Adrenal gland (tissue), 12 donors: ENCODE measurements around the gene CWC15. TPM values are rescaled to one million over a fixed set of nuclear protein-coding genes. Genes with fewer than 3 reads are reported as not detected.

Experiments used
- DNase-seq, 7 donors: peaks; one replicate each; pipeline ENCODE4 v3.0.0-alpha.2; 2019 to 2020
- H3K27ac ChIP-seq, 5 donors: fragments of 200-600 bp; sonication (generic) in 4 of 5; 1 replicate in 3 of 5; 2 replicates in 2 of 5; pipeline versions ENCODE4 v1.5.1 to v1.8.0; 2016 to 2020; ENCODE audit warnings: mild to moderate bottlenecking in 1 of 5
- H3K27me3 ChIP-seq: fragments of 200-600 bp; 2 replicates; pipeline ENCODE4 v1.8.0; 2021
- H3K36me3 ChIP-seq, 2 donors: fragments of 200-600 bp; replicated peaks in 1 of 2; 1 replicate in 1 of 2; 2 replicates in 1 of 2; pipeline versions ENCODE4 v1.5.1 to v1.8.0; 2018 to 2022
- H3K4me1 ChIP-seq, 2 donors: fragments of 200-600 bp; replicated peaks in 1 of 2; 1 replicate in 1 of 2; 2 replicates in 1 of 2; pipeline versions ENCODE4 v1.5.1 to v1.8.0; 2018 to 2021
- H3K4me3 ChIP-seq, 4 donors: fragments of 200-600 bp; sonication (generic) in 3 of 4; one replicate each; pipeline ENCODE4 v1.5.1; 2016 to 2018
- H3K9me3 ChIP-seq, 3 donors: fragments of 200-600 bp; sonication (generic) in 1 of 3; replicated peaks in 1 of 3; 1 replicate in 2 of 3; 2 replicates in 1 of 3; pipeline versions ENCODE4 v1.5.1 to v1.8.0; 2016 to 2021
- CTCF ChIP-seq, 6 experiments: fragments of 450-650 bp in 4 of 6; fragments of 200-600 bp in 2 of 6; sonication (generic) in 1 of 6; IDR thresholded peaks; 1 replicate in 5 of 6; 2 replicates in 1 of 6; pipeline versions ENCODE4 v1.5.1 to v1.8.0; 2016 to 2021; ENCODE audit warnings: antibody characterized with exemption in 6 of 6, mild to moderate bottlenecking in 2 of 6, moderate library complexity in 1 of 6
- POLR2A ChIP-seq, 2 donors: fragments of 450-650 bp; IDR thresholded peaks; one replicate each; pipeline ENCODE4 v1.6.1; 2017; ENCODE audit warnings: antibody characterized with exemption in 2 of 2, mild to moderate bottlenecking in 2 of 2, moderate library complexity in 1 of 2
- WGBS, 4 donors: extraction: QIAGEN DNeasy Blood & Tissue Kit in 2 of 4; methylation state at CpG; one replicate each; pipeline versions ENCODE4 v1.1.5 to v1.1.7; 2013 to 2017; 5-methylcytosine and 5-hydroxymethylcytosine counted together
- intact Hi-C, 2 donors: fragments of 100-400 bp; cut with DNase I; formaldehyde crosslinking; loops; one replicate each; pipeline versions ENCODE4 v1.14.1 to v1.15.0; 2022 to 2023
- polyA plus RNA-seq, 3 donors: library from polyadenylated mRNA; stranded (reverse); fragments of 200-250 nt in 2 of 3; fragments of 350-450 nt in 1 of 3; fragmentation: Illumina TruSeq in 1 of 3; extraction: RNeasy Lipid Tissue Mini Kit (QIAGEN cat#74804) in 1 of 3; gene quantifications; one replicate each; pipeline ENCODE4 v1.2.3, GENCODE V29; 2013 to 2014
- total RNA-seq, 9 donors: library from RNA; depleted of rRNA in 4 of 9; stranded (reverse); fragments of >200 nt in 4 of 9; fragments of 120-200 nt in 1 of 9; fragmentation: NEBNext Ultra II Directional in 1 of 9; extraction: Animal tissue kit (Norgen Biotek cat#: 25700) in 1 of 9; gene quantifications; one replicate each; pipeline versions ENCODE4 v1.1.0 to v1.2.4, GENCODE V29; 2013 to 2023
- donor health status: healthy with polysubstance abuse.
- donor health status: Bipolar disorder and iron deficiency.
- donor health status: DM: yes; HTN: yes; CAD: no.
- donor health status: DM: no; HTN: no; CAD: no.
- donor health status: DM: no; HTN: no; CAD: no.
- donor health status: DM: yes; HTN: yes; CAD: no.

The CWC15 gene
- total and polyA plus RNA-seq, 12 donors = 21.6 to 218 (median 62.5) TPM

GRCh38 chr11:94926271-94926625 lies 47.1 kb downstream of the CWC15 start:
- no peak overlapping the region for H3K4me3 ChIP-seq
- H3K27me3 ChIP-seq = no peaks in the 10 kb centered on the region
- TF ChIP-seq CTCF (IDR thresholded peaks at IDR 0.05) (no peak), POLR2A (IDR thresholded peaks at IDR 0.05) (no peak)
- peak overlapping the region in 4 of 5 donors; percentile 44 to 90 (median 68) for H3K27ac ChIP-seq
- H3K4me1 ChIP-seq = peaks cover 10 to 38% of the 10 kb centered on the region in 2 donors
- intact Hi-C loops = no loop called here
- no peaks in the 10 kb centered on the region for H3K9me3 ChIP-seq
- H3K36me3 ChIP-seq = no peaks in the 10 kb centered on the region
- no peak for DNase-seq

- 62 to 64% (median 63%) methylated on average over 7 of the region's 7 CpGs for WGBS, 4 donors
- no peaks in the 10 kb centered on the region for H3K36me3 ChIP-seq
- no peak for DNase-seq
- peaks cover 10 to 38% of the 10 kb centered on the region in 2 donors for H3K4me1 ChIP-seq
- TF ChIP-seq POLR2A (IDR thresholded peaks at IDR 0.05) = no peak
- no peak for TF ChIP-seq CTCF (IDR thresholded peaks at IDR 0.05)
- H3K4me3 ChIP-seq = no peak overlapping the region
- intact Hi-C loops = no loop called here
- H3K27ac ChIP-seq = peak overlapping the region in 4 of 5 donors; percentile 44 to 90 (median 68)
- H3K9me3 ChIP-seq = no peaks in the 10 kb centered on the region
- no peaks in the 10 kb centered on the region for H3K27me3 ChIP-seq
Observed at GRCh38 chr11:94925422-94926270, 47.7 kb downstream of the CWC15 start.

DNA sequence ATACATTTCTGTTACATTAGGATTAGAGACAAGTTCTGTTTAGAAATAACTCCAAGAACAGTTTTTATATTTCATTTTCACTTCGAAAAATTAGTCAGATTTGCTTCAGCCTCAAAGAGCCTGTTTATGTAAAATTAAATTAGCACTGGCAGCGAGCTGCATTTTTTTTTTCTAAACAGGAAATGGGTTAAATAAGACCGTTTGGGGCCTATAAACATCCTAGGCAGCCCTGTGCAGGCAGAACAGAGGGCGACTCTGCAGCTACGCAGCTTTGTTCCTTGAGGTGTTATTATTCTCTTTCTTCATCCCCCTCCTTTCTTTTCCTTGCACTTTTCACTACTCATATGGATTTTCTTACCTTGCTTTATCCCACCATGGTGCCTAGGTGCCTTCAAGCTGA lies 48.7 kb downstream of the CWC15 start:
- peak overlapping the region in 2 of 5 donors; percentile 3 to 44 for H3K27ac ChIP-seq

DNA sequence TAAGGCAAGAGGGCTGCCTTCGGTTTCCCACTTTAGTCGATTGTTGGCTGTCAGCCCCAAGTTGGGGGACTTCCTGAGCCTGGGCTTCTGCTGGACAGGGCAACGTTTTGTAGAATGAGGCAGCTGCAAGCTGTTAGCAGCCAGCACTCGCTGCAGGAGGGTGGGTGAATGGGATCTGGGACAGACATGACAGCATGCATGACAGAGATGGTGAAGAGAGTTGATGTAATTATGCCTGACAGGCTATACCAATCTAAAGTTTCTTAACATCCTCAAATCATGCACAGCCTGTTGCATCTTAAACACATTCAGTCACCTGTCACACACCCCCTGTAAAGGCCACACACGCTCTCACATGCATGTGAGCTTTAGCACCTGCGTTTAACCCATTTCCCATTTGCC lies 49.2 kb downstream of the CWC15 start:
- intact Hi-C loops = no loop called here
- no peaks in the 10 kb centered on the region for H3K9me3 ChIP-seq
- H3K27ac ChIP-seq = no peak overlapping the region
- H3K4me3 ChIP-seq = no peak overlapping the region
- TF ChIP-seq POLR2A (IDR thresholded peaks at IDR 0.05) (no peak), CTCF (IDR thresholded peaks at IDR 0.05) (no peak)
- no peaks in the 10 kb centered on the region for H3K36me3 ChIP-seq
- 46 to 74% (median 60%) methylated on average over 5 to 6 of the region's 6 CpGs for WGBS, 4 donors
- peaks cover 10 to 38% of the 10 kb centered on the region in 2 donors for H3K4me1 ChIP-seq
- H3K27me3 ChIP-seq = no peaks in the 10 kb centered on the region
- DNase-seq = no peak

More for the DNA sequence above, 48.7 kb downstream of the CWC15 start:
- intact Hi-C loops = no loop called here
- Histone ChIP-seq H3K36me3 (no peaks in the 10 kb centered on the region), H3K4me3 (no peak overlapping the region), H3K27me3 (no peaks in the 10 kb centered on the region), H3K4me1 (peaks cover 10 to 38% of the 10 kb centered on the region in 2 donors), H3K9me3 (no peaks in the 10 kb centered on the region)
- no peak for DNase-seq
- no peak for TF ChIP-seq POLR2A (IDR thresholded peaks at IDR 0.05)
- no peak for TF ChIP-seq CTCF (IDR thresholded peaks at IDR 0.05)
- WGBS, 4 donors = 55 to 62% (median 58%) methylated on average over 5 of the region's 5 CpGs
